ENCODE data around the gene PPP2R2B. TPM values are rescaled to one million over a fixed set of nuclear protein-coding genes. Genes with fewer than 3 reads are reported as not detected.

PPP2R2B gene
- total RNA-seq, 1 donor, result not detected

DNA sequence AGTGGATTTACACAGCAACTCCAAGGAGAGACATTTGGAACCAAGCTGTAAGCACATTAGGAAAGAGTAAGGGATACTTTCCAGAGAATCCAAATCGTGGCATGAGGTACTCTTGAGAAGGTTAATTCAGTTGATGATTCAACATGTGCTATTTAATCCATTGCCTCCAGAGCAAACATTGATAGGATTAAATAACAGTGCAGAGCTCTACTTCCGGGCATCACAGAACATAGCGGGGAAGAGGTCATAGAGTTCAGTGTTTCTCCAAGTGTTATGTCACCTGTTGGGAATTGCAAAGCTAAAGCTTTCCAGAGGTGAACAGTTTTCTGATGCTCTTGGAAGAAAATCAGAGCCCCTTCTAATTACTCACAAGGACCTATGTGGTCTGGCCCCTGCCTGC lies 127.5 kb downstream of the PPP2R2B start:
- H3K36me3 ChIP-seq (ENCODE audit: insufficient read depth, low read length), result no peaks in the 10 kb centered on the region
- no peak overlapping the region for H3K4me2 ChIP-seq (ENCODE audit: insufficient read depth, low read length)
- H3K27ac ChIP-seq (ENCODE audit: low read depth, low read length), result no peak overlapping the region
- H4K20me1 ChIP-seq (ENCODE audit: insufficient read depth, low read length), result no peaks in the 10 kb centered on the region
- H3K27me3 ChIP-seq (ENCODE audit: insufficient read depth, low read length), result no peaks in the 10 kb centered on the region
- H3K4me1 ChIP-seq (ENCODE audit: insufficient read depth, low read length), result no peaks in the 10 kb centered on the region
- TF ChIP-seq, protein P1, sequence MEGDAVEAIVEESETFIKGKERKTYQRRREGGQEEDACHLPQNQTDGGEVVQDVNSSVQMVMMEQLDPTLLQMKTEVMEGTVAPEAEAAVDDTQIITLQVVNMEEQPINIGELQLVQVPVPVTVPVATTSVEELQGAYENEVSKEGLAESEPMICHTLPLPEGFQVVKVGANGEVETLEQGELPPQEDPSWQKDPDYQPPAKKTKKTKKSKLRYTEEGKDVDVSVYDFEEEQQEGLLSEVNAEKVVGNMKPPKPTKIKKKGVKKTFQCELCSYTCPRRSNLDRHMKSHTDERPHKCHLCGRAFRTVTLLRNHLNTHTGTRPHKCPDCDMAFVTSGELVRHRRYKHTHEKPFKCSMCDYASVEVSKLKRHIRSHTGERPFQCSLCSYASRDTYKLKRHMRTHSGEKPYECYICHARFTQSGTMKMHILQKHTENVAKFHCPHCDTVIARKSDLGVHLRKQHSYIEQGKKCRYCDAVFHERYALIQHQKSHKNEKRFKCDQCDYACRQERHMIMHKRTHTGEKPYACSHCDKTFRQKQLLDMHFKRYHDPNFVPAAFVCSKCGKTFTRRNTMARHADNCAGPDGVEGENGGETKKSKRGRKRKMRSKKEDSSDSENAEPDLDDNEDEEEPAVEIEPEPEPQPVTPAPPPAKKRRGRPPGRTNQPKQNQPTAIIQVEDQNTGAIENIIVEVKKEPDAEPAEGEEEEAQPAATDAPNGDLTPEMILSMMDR (IDR thresholded peaks at IDR 0.05; ENCODE audit: extremely low read depth, low read depth, low read length), result no peak
- no peak overlapping the region for H2AFZ ChIP-seq (ENCODE audit: low read length)
- no peaks in the 10 kb centered on the region for H3K79me2 ChIP-seq (ENCODE audit: insufficient read depth, low read length)
- H3K9me3 ChIP-seq (ENCODE audit: low read depth, low read length), result no peaks in the 10 kb centered on the region
- no peak overlapping the region for H3K4me3 ChIP-seq (ENCODE audit: insufficient read depth, low read length)
- no peak for DNase-seq (ENCODE audit: insufficient read length, low spot score, missing footprints)

DNA sequence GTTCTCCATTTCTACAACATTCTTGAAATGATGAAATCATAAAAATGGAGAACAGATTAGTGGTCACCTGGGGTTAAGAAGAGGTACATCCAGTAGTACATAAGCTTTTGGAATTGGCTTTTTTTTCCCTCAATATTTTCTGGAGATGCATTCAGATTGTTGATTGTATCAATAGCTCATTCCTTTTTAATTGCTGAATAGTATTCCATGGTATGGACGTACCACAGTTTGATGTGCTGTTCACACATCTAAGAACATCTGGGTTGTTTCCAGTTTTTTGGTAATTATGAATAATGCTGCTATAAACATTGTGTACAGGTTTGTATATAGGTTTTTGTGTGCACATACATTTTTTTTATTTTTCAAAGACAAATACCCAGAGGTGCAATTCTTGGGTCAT lies 130.0 kb downstream of the PPP2R2B start:
- H4K20me1 ChIP-seq (ENCODE audit: insufficient read depth, low read length), result no peaks in the 10 kb centered on the region
- H3K4me3 ChIP-seq (ENCODE audit: insufficient read depth, low read length), result no peak overlapping the region
- H3K27me3 ChIP-seq (ENCODE audit: insufficient read depth, low read length), result no peaks in the 10 kb centered on the region
- H3K36me3 ChIP-seq (ENCODE audit: insufficient read depth, low read length), result no peaks in the 10 kb centered on the region
- DNase-seq (ENCODE audit: insufficient read length, low spot score, missing footprints), result no peak
- H3K4me2 ChIP-seq (ENCODE audit: insufficient read depth, low read length), result no peak overlapping the region
- H2AFZ ChIP-seq (ENCODE audit: low read length), result no peak overlapping the region
- no peak overlapping the region for H3K27ac ChIP-seq (ENCODE audit: low read depth, low read length)
- no peaks in the 10 kb centered on the region for H3K79me2 ChIP-seq (ENCODE audit: insufficient read depth, low read length)
- no peaks in the 10 kb centered on the region for H3K9me3 ChIP-seq (ENCODE audit: low read depth, low read length)
- no peaks in the 10 kb centered on the region for H3K4me1 ChIP-seq (ENCODE audit: insufficient read depth, low read length)
- TF ChIP-seq, protein P1 (IDR thresholded peaks at IDR 0.05; ENCODE audit: extremely low read depth, low read depth, low read length), result no peak

DNA sequence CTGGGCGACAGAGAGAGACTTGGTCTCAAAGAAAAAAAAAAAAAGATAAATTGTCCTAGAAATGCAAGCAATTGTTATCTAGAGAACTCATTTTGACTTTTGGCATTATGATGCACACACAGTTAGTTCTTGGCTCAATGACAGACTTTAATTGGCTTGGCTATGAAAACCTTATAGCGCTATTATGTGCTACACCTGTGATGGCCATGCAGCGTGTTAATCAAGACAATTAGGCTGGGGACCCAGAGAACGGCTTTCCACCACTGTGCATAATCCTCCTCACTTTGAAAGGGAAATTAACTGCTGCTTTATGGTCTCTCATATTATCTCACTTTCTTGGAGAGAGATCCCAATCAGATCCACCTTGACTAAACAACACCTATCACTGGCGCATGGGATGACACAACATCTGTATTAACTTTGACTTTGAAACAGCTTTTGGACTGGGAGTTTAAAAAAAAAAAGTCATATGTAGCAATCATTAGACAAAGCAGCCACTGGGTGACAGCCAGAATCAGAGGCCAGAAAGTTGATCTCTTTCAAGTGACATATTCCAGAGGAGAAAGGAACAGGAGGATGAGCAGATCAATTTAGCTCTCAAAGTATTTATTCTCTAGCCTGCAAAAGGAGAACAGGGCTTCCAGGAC lies 132.5 kb downstream of the PPP2R2B start:
- TF ChIP-seq, protein P1 (IDR thresholded peaks at IDR 0.05; ENCODE audit: extremely low read depth, low read depth, low read length), result no peak
- H3K4me3 ChIP-seq (ENCODE audit: insufficient read depth, low read length), result no peak overlapping the region
- no peak overlapping the region for H3K4me2 ChIP-seq (ENCODE audit: insufficient read depth, low read length)
- H2AFZ ChIP-seq (ENCODE audit: low read length), result no peak overlapping the region
- no peaks in the 10 kb centered on the region for H3K9me3 ChIP-seq (ENCODE audit: low read depth, low read length)
- no peaks in the 10 kb centered on the region for H3K4me1 ChIP-seq (ENCODE audit: insufficient read depth, low read length)
- no peak for DNase-seq (ENCODE audit: insufficient read length, low spot score, missing footprints)
- H3K79me2 ChIP-seq (ENCODE audit: insufficient read depth, low read length), result no peaks in the 10 kb centered on the region
- H3K27ac ChIP-seq (ENCODE audit: low read depth, low read length), result no peak overlapping the region
- H4K20me1 ChIP-seq (ENCODE audit: insufficient read depth, low read length), result no peaks in the 10 kb centered on the region
- H3K27me3 ChIP-seq (ENCODE audit: insufficient read depth, low read length), result no peaks in the 10 kb centered on the region
- no peaks in the 10 kb centered on the region for H3K36me3 ChIP-seq (ENCODE audit: insufficient read depth, low read length)

DNA sequence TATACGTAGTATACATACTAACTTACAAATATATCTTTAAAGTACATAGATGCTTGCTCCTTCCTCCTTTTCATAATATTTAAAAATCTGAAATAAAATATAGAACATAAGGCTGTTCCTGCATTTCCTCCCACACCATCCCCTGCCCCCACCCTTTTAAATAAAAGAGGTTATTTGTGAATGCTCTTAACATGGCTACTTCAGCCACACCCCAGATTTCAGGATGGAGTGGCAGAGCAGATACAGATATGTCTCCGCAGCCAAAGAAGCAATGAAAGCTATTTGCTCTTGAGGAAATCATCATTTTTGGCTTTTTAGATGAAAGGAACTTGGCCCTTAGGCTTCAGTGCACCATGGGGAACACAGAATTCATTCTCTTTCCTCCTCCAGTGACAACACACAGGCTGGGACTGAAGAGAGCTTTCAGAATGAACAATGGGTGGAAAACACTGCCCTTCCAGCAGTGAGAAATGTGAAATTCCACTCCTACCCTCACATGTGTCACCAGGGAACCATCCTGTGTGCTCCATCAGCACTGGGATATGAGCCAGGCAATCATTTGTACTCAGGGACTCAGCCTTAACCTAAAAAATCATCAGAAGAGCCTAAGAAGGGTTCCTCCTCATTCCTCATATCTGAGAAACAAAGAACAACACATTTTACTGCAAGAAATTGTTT lies 134.3 kb downstream of the PPP2R2B start:
- peak overlapping the region; percentile 32 for H3K4me2 ChIP-seq (ENCODE audit: insufficient read depth, low read length)
- H3K27ac ChIP-seq (ENCODE audit: low read depth, low read length), result no peak overlapping the region
- H2AFZ ChIP-seq (ENCODE audit: low read length), result no peak overlapping the region
- H3K27me3 ChIP-seq (ENCODE audit: insufficient read depth, low read length), result no peaks in the 10 kb centered on the region
- no peaks in the 10 kb centered on the region for H3K4me1 ChIP-seq (ENCODE audit: insufficient read depth, low read length)
- DNase-seq (ENCODE audit: insufficient read length, low spot score, missing footprints), result no peak
- H3K4me3 ChIP-seq (ENCODE audit: insufficient read depth, low read length), result no peak overlapping the region
- TF ChIP-seq, protein P1 (IDR thresholded peaks at IDR 0.05; ENCODE audit: extremely low read depth, low read depth, low read length), result no peak
- H3K79me2 ChIP-seq (ENCODE audit: insufficient read depth, low read length), result no peaks in the 10 kb centered on the region
- no peaks in the 10 kb centered on the region for H3K36me3 ChIP-seq (ENCODE audit: insufficient read depth, low read length)
- H4K20me1 ChIP-seq (ENCODE audit: insufficient read depth, low read length), result no peaks in the 10 kb centered on the region
- no peaks in the 10 kb centered on the region for H3K9me3 ChIP-seq (ENCODE audit: low read depth, low read length)

All from osteoblast (primary cell).